GM12801 (cell line): ENCODE results near the gene CD46.

Source experiments
- TF ChIP-seq, protein P1 (sequence below): IDR thresholded peaks from one replicate; pipeline ENCODE4 v1.5.1; 2011; ENCODE audit warnings: control low read depth; ENCODE audit not compliant: insufficient read length; ENCODE audit errors: extremely low read depth

CD46 gene

GRCh38 chr1:207813512-207813881 is 61.6 kb downstream of the CD46 start:
- TF ChIP-seq, protein P1, sequence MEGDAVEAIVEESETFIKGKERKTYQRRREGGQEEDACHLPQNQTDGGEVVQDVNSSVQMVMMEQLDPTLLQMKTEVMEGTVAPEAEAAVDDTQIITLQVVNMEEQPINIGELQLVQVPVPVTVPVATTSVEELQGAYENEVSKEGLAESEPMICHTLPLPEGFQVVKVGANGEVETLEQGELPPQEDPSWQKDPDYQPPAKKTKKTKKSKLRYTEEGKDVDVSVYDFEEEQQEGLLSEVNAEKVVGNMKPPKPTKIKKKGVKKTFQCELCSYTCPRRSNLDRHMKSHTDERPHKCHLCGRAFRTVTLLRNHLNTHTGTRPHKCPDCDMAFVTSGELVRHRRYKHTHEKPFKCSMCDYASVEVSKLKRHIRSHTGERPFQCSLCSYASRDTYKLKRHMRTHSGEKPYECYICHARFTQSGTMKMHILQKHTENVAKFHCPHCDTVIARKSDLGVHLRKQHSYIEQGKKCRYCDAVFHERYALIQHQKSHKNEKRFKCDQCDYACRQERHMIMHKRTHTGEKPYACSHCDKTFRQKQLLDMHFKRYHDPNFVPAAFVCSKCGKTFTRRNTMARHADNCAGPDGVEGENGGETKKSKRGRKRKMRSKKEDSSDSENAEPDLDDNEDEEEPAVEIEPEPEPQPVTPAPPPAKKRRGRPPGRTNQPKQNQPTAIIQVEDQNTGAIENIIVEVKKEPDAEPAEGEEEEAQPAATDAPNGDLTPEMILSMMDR = no peak

GRCh38 chr1:207813946-207814345 is 62.1 kb downstream of the CD46 start:
- TF ChIP-seq, protein P1 = no peak

DNA sequence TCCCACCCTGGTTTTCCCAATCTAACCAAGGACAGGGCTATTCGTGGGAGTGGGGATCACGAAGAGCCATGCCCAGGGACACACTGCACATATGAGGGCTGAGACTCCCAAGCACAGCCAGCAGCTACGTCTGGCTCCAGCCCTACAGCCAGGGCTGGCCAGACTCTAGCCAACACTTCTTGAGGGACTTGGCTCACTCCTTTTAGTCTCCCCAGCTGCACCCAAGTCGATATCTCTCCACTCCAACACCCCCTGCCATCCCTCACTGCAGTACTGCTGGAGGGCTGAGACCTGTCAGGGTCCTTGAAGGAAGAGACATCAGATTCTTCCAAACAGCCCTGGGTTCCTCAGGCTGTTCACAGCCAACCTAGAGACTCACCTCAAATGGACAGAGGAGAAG is 62.6 kb downstream of the CD46 start:
- TF ChIP-seq, protein P1 = no peak

DNA sequence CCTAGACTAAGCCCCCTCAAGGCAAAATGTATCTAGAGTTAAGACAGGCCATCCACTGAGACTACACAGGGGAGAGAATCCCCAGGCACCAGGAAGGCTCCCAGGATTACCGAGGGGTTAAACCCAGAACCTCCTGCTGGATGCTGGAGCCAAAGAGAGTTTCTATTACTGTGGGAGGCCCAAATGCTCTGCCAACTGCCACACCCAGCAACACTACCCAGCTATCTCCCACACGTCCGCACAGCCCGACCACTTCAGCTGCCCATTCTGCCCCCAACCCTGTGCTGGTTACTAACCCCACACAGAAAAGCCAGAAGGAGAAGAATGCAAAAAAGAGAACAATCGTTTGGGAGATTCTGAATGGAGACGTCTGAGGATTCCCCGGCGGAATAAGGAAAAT is 63.6 kb downstream of the CD46 start:
- TF ChIP-seq, protein P1 = no peak

DNA sequence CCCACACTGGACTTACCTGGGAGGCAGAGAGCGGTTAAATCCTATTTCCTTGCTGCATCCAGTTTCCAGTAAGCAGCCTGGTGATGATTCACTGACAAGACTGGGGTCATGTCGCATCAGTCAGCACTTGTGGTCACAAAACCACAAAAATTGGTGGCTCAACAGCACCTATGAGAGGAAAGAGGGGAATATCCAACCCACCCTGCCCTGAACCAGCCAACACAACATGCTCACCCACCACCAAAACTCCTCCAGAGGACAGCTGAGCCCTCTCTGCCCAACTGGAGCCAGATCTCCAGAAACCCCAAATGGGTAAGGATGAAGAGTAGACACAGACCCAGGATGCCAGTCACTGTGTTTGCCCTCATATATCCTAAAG is 64.0 kb downstream of the CD46 start:
- TF ChIP-seq, protein P1 = no peak

- TF ChIP-seq, protein P1 = no peak
Observed at GRCh38 chr1:207817166-207817565, 65.3 kb downstream of the CD46 start.

- TF ChIP-seq, protein P1 = no peak
Observed at GRCh38 chr1:207817778-207818751, 66.2 kb downstream of the CD46 start.
